ENCODE measurements around the gene EDIL3. TPM values are rescaled to one million over a fixed set of nuclear protein-coding genes. Genes with fewer than 3 reads are reported as not detected.

The EDIL3 gene
- total RNA-seq, 2 experiments from 2014 or later: not detected

GRCh38 chr5:83911367-83911919, 473.2 kb downstream of the EDIL3 start:
- Histone ChIP-seq H3K36me3 (ENCODE audit: insufficient read depth, low read length) (no peaks in the 10 kb centered on the region), H2AFZ (ENCODE audit: low read length) (no peak overlapping the region), H3K9me2 (ENCODE audit: insufficient read depth, low read length) (no peaks in the 10 kb centered on the region), H3K4me2 (ENCODE audit: low read length) (no peak overlapping the region), H3K4me1 (ENCODE audit: insufficient read depth, low read length, poor library complexity, severe bottlenecking) (no peaks in the 10 kb centered on the region), H4K20me1 (ENCODE audit: insufficient read depth, low read length) (no peaks in the 10 kb centered on the region), H3K4me3 (ENCODE audit: low read depth, low read length, poor library complexity, severe bottlenecking) (no peak overlapping the region), H3K9me3 (ENCODE audit: low read length) (no peaks in the 10 kb centered on the region), H3K27ac (ENCODE audit: low read depth, low read length, poor library complexity, severe bottlenecking) (no peak overlapping the region), H3K79me2 (ENCODE audit: insufficient read depth, low read depth, low read length) (no peaks in the 10 kb centered on the region)
- no peak for TF ChIP-seq CTCF (conservative IDR thresholded peaks at IDR 0.05; ENCODE audit: low read length)
- TF ChIP-seq EZH2phosphoT487 (IDR thresholded peaks at IDR 0.05; ENCODE audit: borderline replicate concordance, low read depth, low read length): no peak
- intact Hi-C loops (cut with micrococcal nuclease; ENCODE audit: unreplicated experiment): no loop called here
- BruUV-seq (replicated peaks): no TSS peak
- ChIA-PET POLR2A (no interaction called here), CTCF (ENCODE audit: unreplicated experiment) (no interaction called here)
- no peak for DNase-seq (ENCODE audit: low spot score)

GRCh38 chr5:83900306-83900705, 484.4 kb downstream of the EDIL3 start:
- no peak overlapping the region for H3K27ac ChIP-seq (ENCODE audit: low read depth, low read length, poor library complexity, severe bottlenecking)
- TF ChIP-seq CTCF (conservative IDR thresholded peaks at IDR 0.05; ENCODE audit: low read length): no peak
- TF ChIP-seq EZH2phosphoT487 (IDR thresholded peaks at IDR 0.05; ENCODE audit: borderline replicate concordance, low read depth, low read length): no peak
- H3K4me2 ChIP-seq (ENCODE audit: low read length): no peak overlapping the region
- no peaks in the 10 kb centered on the region for H3K4me1 ChIP-seq (ENCODE audit: insufficient read depth, low read length, poor library complexity, severe bottlenecking)
- H3K79me2 ChIP-seq (ENCODE audit: insufficient read depth, low read depth, low read length): no peaks in the 10 kb centered on the region
- no peaks in the 10 kb centered on the region for H3K36me3 ChIP-seq (ENCODE audit: insufficient read depth, low read length)
- ChIA-PET CTCF (ENCODE audit: unreplicated experiment) (no interaction called here), POLR2A (no interaction called here)
- H3K9me2 ChIP-seq (ENCODE audit: insufficient read depth, low read length): no peaks in the 10 kb centered on the region
- H3K9me3 ChIP-seq (ENCODE audit: low read length): no peaks in the 10 kb centered on the region
- DNase-seq (ENCODE audit: low spot score): no peak
- H4K20me1 ChIP-seq (ENCODE audit: insufficient read depth, low read length): no peaks in the 10 kb centered on the region
- intact Hi-C loops (cut with micrococcal nuclease; ENCODE audit: unreplicated experiment): no loop called here
- no peak overlapping the region for H3K4me3 ChIP-seq (ENCODE audit: low read depth, low read length, poor library complexity, severe bottlenecking)
- BruUV-seq (replicated peaks): no TSS peak
- H2AFZ ChIP-seq (ENCODE audit: low read length): no peak overlapping the region

- H2AFZ ChIP-seq (ENCODE audit: low read length): no peak overlapping the region
- no peak overlapping the region for H3K4me2 ChIP-seq (ENCODE audit: low read length)
- TF ChIP-seq CTCF (conservative IDR thresholded peaks at IDR 0.05; ENCODE audit: low read length): no peak
- no peak for TF ChIP-seq EZH2phosphoT487 (IDR thresholded peaks at IDR 0.05; ENCODE audit: borderline replicate concordance, low read depth, low read length)
- H3K4me3 ChIP-seq (ENCODE audit: low read depth, low read length, poor library complexity, severe bottlenecking): no peak overlapping the region
- BruUV-seq (replicated peaks): no TSS peak
- H3K4me1 ChIP-seq (ENCODE audit: insufficient read depth, low read length, poor library complexity, severe bottlenecking): no peaks in the 10 kb centered on the region
- intact Hi-C loops (cut with micrococcal nuclease; ENCODE audit: unreplicated experiment): no loop called here
- no peak overlapping the region for H3K27ac ChIP-seq (ENCODE audit: low read depth, low read length, poor library complexity, severe bottlenecking)
- no peaks in the 10 kb centered on the region for H3K79me2 ChIP-seq (ENCODE audit: insufficient read depth, low read depth, low read length)
- ChIA-PET CTCF (ENCODE audit: unreplicated experiment) (no interaction called here), POLR2A (interaction anchor here (1.7 kb wide), 1 partner anchor 12 kb away, joined by 3 read pairs; no protein-coding TSS in a partner anchor)
- no peaks in the 10 kb centered on the region for H3K9me2 ChIP-seq (ENCODE audit: insufficient read depth, low read length)
- H4K20me1 ChIP-seq (ENCODE audit: insufficient read depth, low read length): no peaks in the 10 kb centered on the region
- no peaks in the 10 kb centered on the region for H3K9me3 ChIP-seq (ENCODE audit: low read length)
- DNase-seq (ENCODE audit: low spot score): no peak
- H3K36me3 ChIP-seq (ENCODE audit: insufficient read depth, low read length): no peaks in the 10 kb centered on the region
These were observed 485.2 kb downstream of the EDIL3 start for GRCh38 chr5:83899326-83899970.
